ENCODE measurements around the gene MACROD1.

GRCh38 chr11:63997104-63997700 is 168.7 kb downstream of the MACROD1 start:
- TF ChIP-seq EZH2 (IDR thresholded peaks at IDR 0.05; ENCODE audit: borderline replicate concordance): no peak
- TF ChIP-seq, protein P1, sequence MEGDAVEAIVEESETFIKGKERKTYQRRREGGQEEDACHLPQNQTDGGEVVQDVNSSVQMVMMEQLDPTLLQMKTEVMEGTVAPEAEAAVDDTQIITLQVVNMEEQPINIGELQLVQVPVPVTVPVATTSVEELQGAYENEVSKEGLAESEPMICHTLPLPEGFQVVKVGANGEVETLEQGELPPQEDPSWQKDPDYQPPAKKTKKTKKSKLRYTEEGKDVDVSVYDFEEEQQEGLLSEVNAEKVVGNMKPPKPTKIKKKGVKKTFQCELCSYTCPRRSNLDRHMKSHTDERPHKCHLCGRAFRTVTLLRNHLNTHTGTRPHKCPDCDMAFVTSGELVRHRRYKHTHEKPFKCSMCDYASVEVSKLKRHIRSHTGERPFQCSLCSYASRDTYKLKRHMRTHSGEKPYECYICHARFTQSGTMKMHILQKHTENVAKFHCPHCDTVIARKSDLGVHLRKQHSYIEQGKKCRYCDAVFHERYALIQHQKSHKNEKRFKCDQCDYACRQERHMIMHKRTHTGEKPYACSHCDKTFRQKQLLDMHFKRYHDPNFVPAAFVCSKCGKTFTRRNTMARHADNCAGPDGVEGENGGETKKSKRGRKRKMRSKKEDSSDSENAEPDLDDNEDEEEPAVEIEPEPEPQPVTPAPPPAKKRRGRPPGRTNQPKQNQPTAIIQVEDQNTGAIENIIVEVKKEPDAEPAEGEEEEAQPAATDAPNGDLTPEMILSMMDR (IDR thresholded peaks at IDR 0.05; ENCODE audit: poor library complexity): no peak

Data from hepatocyte (in vitro differentiated cells).